Small intestine (tissue), 16 donors: ENCODE data around the gene TNS1. TPM values are rescaled to one million over a fixed set of nuclear protein-coding genes. Genes with fewer than 3 reads are reported as not detected.
A peak's percentile ranks its signal among the peaks of the same experiment; 100 is the strongest.
"Not testable (repeated sequence)": the region's sequence is repeated elsewhere in the genome, so short reads cannot be mapped to it uniquely, and the experiment has no call there.

Experiments used
- DNase-seq, 2 donors: peaks; one replicate each; pipeline versions ENCODE4 v3.0.0 to v3.0.0-alpha.2; 2013
- FAIRE-seq: peaks from 2 replicates; lab custom pipeline; 2012; peaks lifted over from hg19 to GRCh38; lab: Jason Lieb, UNC
- H3K27ac ChIP-seq, 3 donors: one replicate each; pipeline ENCODE4 v1.5.1; 2013; ENCODE audit warnings: low read length in 2 of 3, mild to moderate bottlenecking in 2 of 3, control low read depth in 1 of 3, inconsistent platforms in 1 of 3, low read depth in 1 of 3, moderate library complexity in 1 of 3
- H3K27me3 ChIP-seq, 3 donors: one replicate each; pipeline ENCODE4 v1.6.1; 2013; ENCODE audit warnings: low read length in 3 of 3, inconsistent platforms in 1 of 3; ENCODE audit not compliant: control insufficient read depth in 3 of 3, insufficient read depth in 3 of 3
- H3K36me3 ChIP-seq, 3 donors: one replicate each; pipeline ENCODE4 v1.6.1; 2013; ENCODE audit warnings: low read length in 3 of 3, inconsistent platforms in 1 of 3, low read depth in 1 of 3, mild to moderate bottlenecking in 1 of 3, moderate library complexity in 1 of 3; ENCODE audit not compliant: control insufficient read depth in 3 of 3, insufficient read depth in 2 of 3
- H3K4me1 ChIP-seq, 3 donors: one replicate each; pipeline ENCODE4 v1.6.1; 2013; ENCODE audit warnings: low read length in 2 of 3, inconsistent platforms in 1 of 3, low read depth in 1 of 3, mild to moderate bottlenecking in 1 of 3, moderate library complexity in 1 of 3; ENCODE audit not compliant: control insufficient read depth in 3 of 3, insufficient read depth in 2 of 3
- H3K4me3 ChIP-seq, 3 donors: one replicate each; pipeline ENCODE4 v1.5.1; 2013; ENCODE audit warnings: low read length in 3 of 3, control low read depth in 1 of 3, inconsistent platforms in 1 of 3, low read depth in 1 of 3, mild to moderate bottlenecking in 1 of 3, moderate library complexity in 1 of 3
- H3K9me3 ChIP-seq, 2 donors: one replicate each; pipeline ENCODE4 v1.6.1; 2013; ENCODE audit warnings: low read depth in 1 of 2, low read length in 1 of 2; ENCODE audit not compliant: control insufficient read depth in 2 of 2, insufficient read depth in 1 of 2
- WGBS, 3 donors: extraction: QIAGEN DNeasy Blood & Tissue Kit; methylation state at CpG; one replicate each; pipeline ENCODE4 v1.1.7; 2013; 5-methylcytosine and 5-hydroxymethylcytosine counted together
- long read RNA-seq, 10 donors: transcript quantifications; one replicate each; lab custom pipeline, GENCODE V29; 2026
- polyA plus RNA-seq, 4 donors: library from polyadenylated mRNA; stranded (reverse) in 3 of 4; unstranded in 1 of 4; fragments of 200-250 nt in 3 of 4; fragments of 120-200 nt in 1 of 4; gene quantifications; one replicate each; pipeline versions ENCODE4 v1.2.1 to v1.2.3, GENCODE V29; 2013
- donor health status: healthy with polysubstance abuse.
- donor health status: control.
- donor health status: control.
- donor health status: Bipolar disorder and iron deficiency.
- donor health status: healthy.

TNS1 gene
- 10 to 100 TPM in 2 of 4 donors, 1 to 10 TPM in 2; 1.3 to 52.1 (median 9.8) TPM for polyA plus RNA-seq
- long read RNA-seq, donor 1 = 0 reads
- long read RNA-seq, donor 2 = 0 reads
- long read RNA-seq, donor 3 = 0 reads
- long read RNA-seq, donor 4 = 0 reads
- long read RNA-seq, donor 5, partial matches to known transcripts = 0 of 1 reads
- long read RNA-seq, donor 5, other reads (novel, unspliced or antisense) = 0 of 1 reads
- long read RNA-seq, donor 6 = 0 reads
- long read RNA-seq, donor 7 = 0 reads
- long read RNA-seq, donor 8, partial matches to known transcripts = 0 of 2 reads
- long read RNA-seq, donor 8, other reads (novel, unspliced or antisense) = 0 of 2 reads
- long read RNA-seq, donor 9 = 0 reads
- long read RNA-seq, donor 10, partial matches to known transcripts = 28 of 30 reads
- long read RNA-seq, donor 10, other reads (novel, unspliced or antisense) = 0 of 30 reads

DNA sequence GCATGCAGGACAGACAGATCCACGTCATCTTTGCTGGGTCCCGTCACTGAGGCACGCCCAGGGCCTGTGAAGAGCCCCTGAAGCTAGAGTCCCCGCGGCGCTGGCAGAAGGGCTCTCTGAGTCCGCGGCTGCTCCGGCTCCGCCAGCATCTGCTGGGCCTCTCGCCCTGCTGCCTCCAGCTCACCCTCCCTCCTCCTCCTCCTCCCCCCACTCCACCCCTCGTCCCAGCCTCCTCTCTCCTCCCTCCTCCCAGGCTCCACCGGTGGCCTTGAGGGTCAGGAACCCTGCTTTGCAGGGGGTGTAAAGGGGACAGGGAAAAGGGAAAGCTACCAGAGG is at the start of gene TNS1:
TNS1 (minus strand) TSS at position 151 of the 336 bp plus-strand sequence; CDS start at position 28, 123 bp downstream.
- H3K9me3 ChIP-seq = no peaks in the 10 kb centered on the region
- peaks cover 0 to 9% (median 0%) of the 10 kb centered on the region in 3 donors for H3K27me3 ChIP-seq
- peak within 1 kb of the TSS in 1 of 3 donors; percentile 40 for H3K4me3 ChIP-seq
- 32 to 68% (median 42%) methylated on average over 4 to 13 of the region's 13 CpGs for WGBS, 3 donors
- H3K27ac ChIP-seq = peak within 1 kb of the TSS in 2 of 3 donors; percentile 37 to 65
- H3K36me3 ChIP-seq = no peaks in the 10 kb centered on the region
- peaks cover 0 to 3% (median 0%) of the 10 kb centered on the region in 3 donors for H3K4me1 ChIP-seq
- FAIRE-seq (no peak), DNase-seq (no peak)

DNA sequence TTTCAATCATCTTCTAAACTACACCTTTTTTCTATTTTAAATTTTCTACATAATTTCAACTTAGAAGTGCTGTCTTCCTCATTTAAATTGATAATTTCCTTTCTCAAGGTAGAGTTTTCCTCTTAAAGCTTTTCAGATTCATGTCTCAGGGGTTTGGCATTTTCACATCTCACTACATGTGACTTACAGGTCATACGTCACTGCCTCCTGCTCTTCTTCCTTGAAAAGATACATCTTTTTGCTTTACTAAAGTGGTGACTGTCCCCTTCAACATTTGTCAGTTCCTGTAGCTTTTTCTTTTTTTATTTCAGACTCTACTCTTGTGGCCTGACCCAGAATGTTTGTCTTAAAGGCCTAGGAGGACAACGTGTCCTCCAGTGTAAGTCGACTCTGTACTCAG is 49.1 kb upstream of the TNS1 start:
- FAIRE-seq (no peak), DNase-seq (no peak)
- WGBS, 3 donors = 77 to 83% (median 80%) methylated on average over 3 of the region's 3 CpGs
- H3K27me3 ChIP-seq = peaks cover 0 to 2% (median 0%) of the 10 kb centered on the region in 3 donors
- H3K9me3 ChIP-seq = peaks cover 0 to 6% of the 10 kb centered on the region in 2 donors
- H3K4me3 ChIP-seq = no peak overlapping the region
- H3K4me1 ChIP-seq = no peaks in the 10 kb centered on the region
- H3K36me3 ChIP-seq = no peaks in the 10 kb centered on the region
- no peak overlapping the region for H3K27ac ChIP-seq

DNA sequence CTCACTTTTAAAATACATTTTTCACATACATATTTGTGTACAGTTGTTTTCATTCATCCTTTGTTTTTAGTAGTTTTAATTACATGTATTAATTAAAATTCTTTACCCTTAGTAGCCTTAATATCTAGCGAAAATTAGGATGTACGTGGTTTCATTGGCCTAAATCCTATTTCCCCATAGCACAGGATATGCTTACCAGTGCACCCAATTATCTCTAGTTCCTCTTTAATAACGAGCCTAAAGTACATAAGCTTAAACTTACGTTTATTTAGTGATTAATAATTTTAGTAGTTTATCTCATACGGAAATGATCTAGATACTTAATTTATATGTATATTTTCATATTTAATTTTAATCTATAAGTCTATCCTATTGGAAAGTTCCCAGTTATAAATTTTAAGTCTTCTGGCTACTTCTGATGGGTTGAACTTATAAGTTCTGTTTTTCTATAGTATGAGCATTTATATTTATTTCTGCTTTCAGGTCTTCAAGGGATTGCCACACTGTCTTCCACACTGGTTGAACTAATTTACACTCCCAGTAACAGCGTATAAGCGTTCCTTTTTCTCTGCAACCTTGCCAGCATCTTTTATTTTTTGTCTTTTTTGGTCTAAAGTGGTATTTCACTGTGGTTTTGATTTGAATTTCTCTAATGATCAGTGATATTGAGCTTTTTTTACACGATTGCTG is 44.9 kb upstream of the TNS1 start:
- H3K27ac ChIP-seq = no peak overlapping the region
- DNase-seq = no peak
- peaks cover 0 to 2% (median 0%) of the 10 kb centered on the region in 3 donors for H3K27me3 ChIP-seq
- H3K4me1 ChIP-seq = no peaks in the 10 kb centered on the region
- WGBS, 3 donors = 67 to 75% (median 72%) methylated on average over 8 of the region's 8 CpGs
- H3K9me3 ChIP-seq = peaks cover 0 to 15% of the 10 kb centered on the region in 2 donors
- H3K4me3 ChIP-seq = no peak overlapping the region
- no peaks in the 10 kb centered on the region for H3K36me3 ChIP-seq
- FAIRE-seq = no peak

DNA sequence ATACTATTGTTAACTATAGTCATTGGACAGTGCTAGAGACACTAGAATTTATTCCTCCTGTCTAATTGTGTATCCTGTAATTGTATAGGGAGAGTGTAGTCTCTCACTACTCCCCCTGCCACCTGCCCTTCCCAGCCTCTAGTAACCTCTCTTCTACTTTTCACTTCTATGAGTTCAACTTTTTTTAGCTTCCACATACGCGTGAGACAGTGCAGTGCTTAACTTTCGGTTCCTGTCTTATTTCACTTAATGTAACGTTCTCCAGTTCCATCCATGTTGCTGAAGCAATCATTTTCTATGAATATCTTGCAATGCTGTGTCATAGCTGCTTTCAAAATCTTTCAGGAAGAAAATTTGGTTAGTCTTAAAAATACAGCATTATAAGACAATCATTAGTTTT is 43.4 kb upstream of the TNS1 start:
- no peak for FAIRE-seq
- Histone ChIP-seq H3K27me3 (peaks cover 0 to 2% (median 0%) of the 10 kb centered on the region in 3 donors), H3K4me3 (no peak overlapping the region), H3K36me3 (no peaks in the 10 kb centered on the region), H3K4me1 (no peaks in the 10 kb centered on the region), H3K27ac (no peak overlapping the region), H3K9me3 (peaks cover 0 to 15% of the 10 kb centered on the region in 2 donors)
- no peak for DNase-seq
- WGBS, 3 donors = 63 to 75% (median 70%) methylated on average over 4 of the region's 4 CpGs

DNA sequence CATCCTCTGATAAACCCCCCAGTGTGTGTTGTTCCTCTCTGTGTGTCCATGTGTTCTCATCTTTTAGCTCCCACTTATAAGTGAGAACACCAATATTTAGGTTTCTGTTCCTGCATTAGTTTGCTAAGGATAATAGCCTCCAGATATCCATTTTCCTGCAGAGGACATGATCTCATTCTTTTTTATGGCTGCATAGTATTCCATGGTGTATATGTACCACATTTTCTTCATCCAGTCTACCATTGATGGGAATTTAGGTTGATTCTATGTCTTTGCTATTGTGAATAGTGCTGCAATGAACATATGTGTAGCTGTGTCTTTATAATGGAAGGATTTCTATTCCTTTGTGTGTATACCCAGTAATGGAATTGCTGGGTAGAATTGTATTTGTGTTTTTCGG is 41.8 kb upstream of the TNS1 start:
- not testable (repeated sequence) for H3K27ac ChIP-seq, DNase-seq, H3K4me1 ChIP-seq, H3K36me3 ChIP-seq, FAIRE-seq, H3K9me3 ChIP-seq, H3K27me3 ChIP-seq, H3K4me3 ChIP-seq
- WGBS, 3 donors = 100% methylated on average over 1 of the region's 1 CpG

DNA sequence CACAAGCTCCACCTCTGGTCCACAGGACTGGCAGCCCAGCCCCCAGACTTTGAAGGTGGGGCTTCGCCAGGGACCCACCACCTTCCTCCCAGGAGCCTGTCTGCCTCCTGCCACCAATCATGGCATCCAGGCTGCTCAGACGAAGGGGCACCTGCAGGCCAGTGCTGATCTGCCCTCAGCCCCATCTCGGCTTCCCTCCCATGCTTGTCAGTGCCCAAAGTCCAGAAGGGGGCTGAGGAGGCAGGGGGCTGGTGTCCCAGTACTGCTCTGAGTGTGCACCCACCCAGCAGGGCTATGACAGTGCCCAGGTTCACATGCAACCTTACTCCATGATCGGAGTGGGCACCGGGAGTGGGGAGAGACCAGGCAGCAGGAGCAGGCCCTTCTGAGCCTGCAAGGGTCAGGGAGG is 40.9 kb upstream of the TNS1 start:
- Histone ChIP-seq H3K36me3 (no peaks in the 10 kb centered on the region), H3K4me3 (no peak overlapping the region), H3K27ac (no peak overlapping the region), H3K9me3 (peaks cover 0 to 8% of the 10 kb centered on the region in 2 donors), H3K27me3 (peaks cover 0 to 3% (median 0%) of the 10 kb centered on the region in 3 donors), H3K4me1 (no peaks in the 10 kb centered on the region)
- WGBS, 3 donors = 92% methylated on average over 5 of the region's 5 CpGs
- FAIRE-seq = no peak
- DNase-seq = no peak

DNA sequence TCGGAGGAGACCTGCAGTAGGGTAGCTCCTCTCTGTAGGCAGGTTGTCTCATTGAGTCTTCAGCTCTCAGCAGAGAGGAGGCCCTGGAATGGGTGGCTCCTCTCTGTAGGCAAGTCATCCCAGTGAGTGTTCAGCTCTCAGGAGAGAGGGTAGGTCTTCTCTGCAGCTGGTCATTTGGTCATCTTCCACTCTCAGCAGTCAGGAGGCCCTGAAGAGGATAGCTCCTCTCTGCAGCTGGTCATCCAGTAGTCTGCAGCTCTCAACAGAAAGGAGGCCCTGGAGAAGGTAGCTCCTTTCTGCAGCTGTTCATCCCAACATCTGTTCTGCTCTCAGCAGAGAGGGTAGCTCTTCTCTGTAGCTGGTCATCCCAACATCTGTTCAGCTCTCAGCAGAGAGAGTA is 40.3 kb upstream of the TNS1 start:
- FAIRE-seq (no peak), DNase-seq (no peak)
- Histone ChIP-seq H3K27me3 (peaks cover 0 to 5% (median 0%) of the 10 kb centered on the region in 3 donors), H3K4me1 (no peaks in the 10 kb centered on the region), H3K36me3 (no peaks in the 10 kb centered on the region), H3K9me3 (peaks cover 0 to 8% of the 10 kb centered on the region in 2 donors), H3K27ac (no peak overlapping the region), H3K4me3 (no peak overlapping the region)
- 86 to 94% (median 87%) methylated on average over 1 of the region's 1 CpG for WGBS, 3 donors

DNA sequence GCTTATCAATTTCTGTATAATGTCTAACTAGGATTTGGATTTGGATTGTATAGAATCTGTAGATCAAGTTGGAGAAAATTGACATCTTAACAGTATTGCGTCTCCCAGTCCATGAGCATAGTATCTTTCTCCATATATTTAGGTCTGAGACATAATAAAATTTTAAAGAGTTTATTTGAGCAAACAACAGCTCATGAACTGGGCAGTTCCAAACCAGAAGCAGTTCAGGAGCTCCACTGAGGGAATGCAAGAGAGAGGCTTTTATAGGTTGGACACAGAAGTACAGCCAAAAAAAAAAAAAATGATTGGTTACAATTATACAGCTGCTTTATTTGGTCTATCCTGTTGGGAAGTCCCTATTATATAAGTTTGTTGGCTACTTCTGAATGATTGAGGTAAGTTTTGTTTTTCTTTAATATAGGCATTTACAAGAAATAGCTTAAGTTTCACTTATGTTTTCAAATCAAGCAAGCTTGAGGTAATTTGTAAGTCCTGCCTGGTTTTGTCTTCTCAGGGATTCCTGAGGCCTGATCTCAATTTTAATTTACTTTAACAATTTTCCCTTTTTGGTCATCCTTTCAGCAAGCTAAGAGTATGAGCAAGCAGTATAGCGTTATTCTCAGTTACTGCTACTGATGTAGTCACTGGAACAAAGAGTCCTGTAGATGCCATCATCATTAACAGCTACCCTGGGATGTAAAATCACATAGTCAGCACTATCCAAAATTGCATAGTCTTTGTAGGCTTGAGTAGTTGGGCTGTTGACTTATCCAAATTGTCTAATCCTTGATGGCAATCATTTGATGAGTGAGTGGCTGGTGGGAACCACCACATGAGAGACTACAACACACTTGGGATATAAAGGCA is 38.7 kb upstream of the TNS1 start:
- Histone ChIP-seq H3K27me3 (peaks cover 0 to 5% (median 0%) of the 10 kb centered on the region in 3 donors), H3K4me1 (no peaks in the 10 kb centered on the region), H3K36me3 (no peaks in the 10 kb centered on the region), H3K27ac (no peak overlapping the region), H3K9me3 (peaks cover 0 to 8% of the 10 kb centered on the region in 2 donors), H3K4me3 (no peak overlapping the region)
- 82 to 97% (median 88%) methylated on average over 2 of the region's 2 CpGs for WGBS, 3 donors
- FAIRE-seq (no peak), DNase-seq (no peak)
